Measurements from ENCODE around the gene CAPN7.

DNA sequence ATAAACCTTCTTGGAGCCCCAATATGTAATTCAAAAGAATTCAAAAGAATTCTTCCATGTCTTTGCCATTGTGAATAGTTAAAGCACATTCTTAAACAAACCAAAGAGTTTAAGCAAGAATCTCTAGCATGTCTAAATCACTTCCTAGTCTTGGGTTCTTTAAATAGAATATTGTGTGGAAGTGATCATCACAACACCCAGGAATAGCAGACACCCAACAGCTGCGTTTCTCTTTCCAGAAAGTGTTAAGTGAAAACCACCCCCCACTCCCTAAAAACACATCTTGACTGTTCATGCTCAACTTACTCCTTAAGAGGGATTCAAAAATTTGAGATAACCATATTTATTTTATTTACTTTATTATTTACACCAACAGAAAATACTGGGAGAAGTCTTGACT is 24.1 kb upstream of the CAPN7 start:
- TF ChIP-seq, protein P1, sequence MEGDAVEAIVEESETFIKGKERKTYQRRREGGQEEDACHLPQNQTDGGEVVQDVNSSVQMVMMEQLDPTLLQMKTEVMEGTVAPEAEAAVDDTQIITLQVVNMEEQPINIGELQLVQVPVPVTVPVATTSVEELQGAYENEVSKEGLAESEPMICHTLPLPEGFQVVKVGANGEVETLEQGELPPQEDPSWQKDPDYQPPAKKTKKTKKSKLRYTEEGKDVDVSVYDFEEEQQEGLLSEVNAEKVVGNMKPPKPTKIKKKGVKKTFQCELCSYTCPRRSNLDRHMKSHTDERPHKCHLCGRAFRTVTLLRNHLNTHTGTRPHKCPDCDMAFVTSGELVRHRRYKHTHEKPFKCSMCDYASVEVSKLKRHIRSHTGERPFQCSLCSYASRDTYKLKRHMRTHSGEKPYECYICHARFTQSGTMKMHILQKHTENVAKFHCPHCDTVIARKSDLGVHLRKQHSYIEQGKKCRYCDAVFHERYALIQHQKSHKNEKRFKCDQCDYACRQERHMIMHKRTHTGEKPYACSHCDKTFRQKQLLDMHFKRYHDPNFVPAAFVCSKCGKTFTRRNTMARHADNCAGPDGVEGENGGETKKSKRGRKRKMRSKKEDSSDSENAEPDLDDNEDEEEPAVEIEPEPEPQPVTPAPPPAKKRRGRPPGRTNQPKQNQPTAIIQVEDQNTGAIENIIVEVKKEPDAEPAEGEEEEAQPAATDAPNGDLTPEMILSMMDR (IDR thresholded peaks at IDR 0.05) = no peak
- no peak for TF ChIP-seq POLR2AphosphoS5 (IDR thresholded peaks at IDR 0.05)
